Activated CD4-positive, alpha-beta memory T cell treated with anti-CD3 and anti-CD28 coated beads for 36 hours (primary cell): ENCODE measurements around the gene ILRUN. TPM values are rescaled to one million over a fixed set of nuclear protein-coding genes. Genes with fewer than 3 reads are reported as not detected.
"Not testable (repeated sequence)": the region's sequence is repeated elsewhere in the genome, so short reads cannot be mapped to it uniquely, and the experiment has no call there.

Experiments used
- CTCF ChIA-PET: fragments of 350-600 bp; sonication (Branson Sonifier 250); formaldehyde crosslinking; loops from one replicate; lab custom pipeline; 2021; ENCODE audit warnings: antibody characterized with exemption, inconsistent platforms; lab: Charles Lee
- POLR2A ChIA-PET: fragments of 350-600 bp; sonication (Branson Sonifier 250); formaldehyde crosslinking; loops from one replicate; lab custom pipeline; 2021; ENCODE audit warnings: antibody characterized with exemption; lab: Charles Lee
- DNase-seq: peaks from one replicate; pipeline ENCODE4 v3.0.0-alpha.2; 2020
- H3K27ac Mint-ChIP-seq: one replicate; pipeline ENCODE4 v1.8.0; 2021; ENCODE audit warnings: mixed read lengths
- H3K27me3 Mint-ChIP-seq: one replicate; pipeline ENCODE4 v1.8.0; 2021; ENCODE audit warnings: mixed read lengths
- H3K36me3 Mint-ChIP-seq: one replicate; pipeline ENCODE4 v1.8.0; 2021; ENCODE audit warnings: mixed read lengths
- H3K4me1 Mint-ChIP-seq: one replicate; pipeline ENCODE4 v1.8.0; 2021; ENCODE audit warnings: low read depth, mixed read lengths
- H3K4me3 Mint-ChIP-seq: one replicate; pipeline ENCODE4 v1.8.0; 2021; ENCODE audit warnings: mild to moderate bottlenecking, mixed read lengths
- H3K9me3 Mint-ChIP-seq: one replicate; pipeline ENCODE4 v1.8.0; 2021; ENCODE audit warnings: mixed read lengths
- intact Hi-C: fragments of 100-400 bp; cut with micrococcal nuclease; formaldehyde crosslinking; loops from one replicate; pipeline ENCODE4 v1.15.1; 2023
- total RNA-seq, 2 experiments: library from RNA; stranded (reverse); gene quantifications; one replicate each; pipeline ENCODE4 v1.2.3, GENCODE V29; 2021

ILRUN gene
- total RNA-seq, 2 experiments from 2014 or later = 62.3 to 65.2 TPM

DNA sequence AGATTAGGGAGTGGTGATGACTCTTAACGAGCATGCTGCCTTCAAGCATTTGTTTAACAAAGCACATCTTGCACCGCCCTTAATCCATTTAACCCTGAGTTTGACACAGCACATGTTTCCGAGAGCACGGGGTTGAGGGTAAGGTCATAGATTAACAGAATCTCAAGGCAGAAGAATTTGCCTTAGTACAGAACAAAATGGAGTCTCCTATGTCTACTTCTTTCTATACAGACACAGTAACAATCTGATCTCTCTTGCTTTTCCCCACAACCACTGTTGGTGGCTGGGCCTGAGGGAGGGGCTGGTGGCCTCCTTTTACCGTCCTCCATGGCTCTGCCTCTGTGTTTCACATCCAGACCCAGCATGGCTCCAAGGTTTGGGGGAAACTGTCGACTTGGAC lies 23.6 kb upstream of the ILRUN start:
- intact Hi-C loops, H3K36me3 Mint-ChIP-seq, H3K27me3 Mint-ChIP-seq, POLR2A ChIA-PET, H3K9me3 Mint-ChIP-seq, H3K4me1 Mint-ChIP-seq, H3K4me3 Mint-ChIP-seq, DNase-seq, H3K27ac Mint-ChIP-seq, CTCF ChIA-PET: not testable (repeated sequence)

DNA sequence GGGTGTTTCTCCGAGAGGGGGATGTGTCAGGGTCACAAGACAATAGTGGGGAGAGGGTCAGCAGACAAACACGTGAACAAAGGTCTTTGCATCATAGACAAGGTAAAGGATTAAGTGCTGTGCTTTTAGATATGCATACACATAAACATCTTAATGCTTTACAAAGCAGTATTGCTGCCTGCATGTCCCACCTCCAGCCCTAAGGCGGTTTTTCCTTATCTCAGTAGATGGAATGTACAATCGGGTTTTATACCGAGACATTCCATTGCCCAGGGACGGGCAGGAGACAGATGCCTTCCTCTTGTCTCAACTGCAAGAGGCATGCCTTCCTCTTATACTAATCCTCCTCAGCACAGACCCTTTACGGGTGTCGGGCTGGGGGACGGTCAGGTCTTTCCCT lies 23.1 kb upstream of the ILRUN start:
- H3K36me3 Mint-ChIP-seq, CTCF ChIA-PET, intact Hi-C loops, DNase-seq, H3K27ac Mint-ChIP-seq, POLR2A ChIA-PET, H3K27me3 Mint-ChIP-seq, H3K9me3 Mint-ChIP-seq, H3K4me1 Mint-ChIP-seq, H3K4me3 Mint-ChIP-seq: not testable (repeated sequence)

GRCh38 chr6:34718976-34719375 lies 22.4 kb upstream of the ILRUN start:
- H3K9me3 Mint-ChIP-seq = no peaks in the 10 kb centered on the region
- H3K27ac Mint-ChIP-seq = no peak overlapping the region
- no peak overlapping the region for H3K4me3 Mint-ChIP-seq
- DNase-seq = no peak
- no peaks in the 10 kb centered on the region for H3K4me1 Mint-ChIP-seq
- no peaks in the 10 kb centered on the region for H3K27me3 Mint-ChIP-seq
- ChIA-PET CTCF (no interaction called here), POLR2A (no interaction called here)
- H3K36me3 Mint-ChIP-seq = no peaks in the 10 kb centered on the region
- intact Hi-C loops = no loop called here

- no peak for DNase-seq
- H3K27ac Mint-ChIP-seq = no peak overlapping the region
- H3K36me3 Mint-ChIP-seq = no peaks in the 10 kb centered on the region
- no peaks in the 10 kb centered on the region for H3K27me3 Mint-ChIP-seq
- no peaks in the 10 kb centered on the region for H3K9me3 Mint-ChIP-seq
- intact Hi-C loops = no loop called here
- H3K4me1 Mint-ChIP-seq = no peaks in the 10 kb centered on the region
- no peak overlapping the region for H3K4me3 Mint-ChIP-seq
- CTCF ChIA-PET = interaction anchor here (0.6 kb wide), 1 partner anchor 270 kb away, joined by 6 read pairs; no protein-coding TSS in a partner anchor
- POLR2A ChIA-PET = interaction anchor here (0.6 kb wide), 1 partner anchor 469 kb away, joined by 4 read pairs; the partner anchor contains the start of gene SMIM29
Measured at GRCh38 chr6:34717466-34717865, 20.9 kb upstream of the ILRUN start.

- no peaks in the 10 kb centered on the region for H3K9me3 Mint-ChIP-seq
- H3K4me3 Mint-ChIP-seq = no peak overlapping the region
- no peaks in the 10 kb centered on the region for H3K4me1 Mint-ChIP-seq
- DNase-seq = no peak
- H3K27ac Mint-ChIP-seq = no peak overlapping the region
- CTCF ChIA-PET = interaction anchor here (1.0 kb wide), 1 partner anchor 19 kb away, joined by 3 read pairs; no protein-coding TSS in a partner anchor
- intact Hi-C loops = no loop called here
- H3K27me3 Mint-ChIP-seq = no peaks in the 10 kb centered on the region
- no peaks in the 10 kb centered on the region for H3K36me3 Mint-ChIP-seq
- POLR2A ChIA-PET = interaction anchor here (0.7 kb wide), 1 partner anchor 435 kb away, joined by 4 read pairs; no protein-coding TSS in a partner anchor
Measured at GRCh38 chr6:34714663-34715062, 18.1 kb upstream of the ILRUN start.

- H3K27ac Mint-ChIP-seq, H3K27me3 Mint-ChIP-seq, POLR2A ChIA-PET, CTCF ChIA-PET, H3K4me3 Mint-ChIP-seq, DNase-seq, H3K4me1 Mint-ChIP-seq, H3K9me3 Mint-ChIP-seq, intact Hi-C loops, H3K36me3 Mint-ChIP-seq: not testable (repeated sequence)
Measured at GRCh38 chr6:34712881-34713280, 16.3 kb upstream of the ILRUN start.

DNA sequence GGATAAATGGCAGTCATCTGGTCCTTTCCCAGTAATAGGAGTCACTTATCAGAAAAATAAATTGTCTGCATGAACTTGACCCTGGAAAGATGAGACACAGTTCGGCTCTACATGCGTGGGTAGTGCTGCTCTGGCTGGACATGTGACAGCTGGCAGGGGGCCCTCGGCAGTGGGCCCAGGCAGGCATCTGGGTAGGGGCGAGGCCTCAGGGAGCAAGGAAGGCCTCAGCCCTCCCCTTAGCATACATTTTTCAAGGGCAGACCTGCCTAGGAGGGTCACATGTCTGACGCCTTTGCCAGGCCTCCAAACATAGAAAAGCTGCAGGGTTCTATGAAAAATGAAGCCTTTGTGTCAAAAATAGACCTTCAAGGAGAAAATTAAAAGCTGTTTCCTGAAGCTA lies 12.8 kb upstream of the ILRUN start:
- ChIA-PET POLR2A (no interaction called here), CTCF (no interaction called here)
- Mint-ChIP-seq H3K27me3 (no peaks in the 10 kb centered on the region), H3K4me1 (no peaks in the 10 kb centered on the region), H3K36me3 (no peaks in the 10 kb centered on the region), H3K27ac (no peak overlapping the region), H3K9me3 (no peaks in the 10 kb centered on the region), H3K4me3 (no peak overlapping the region)
- no peak for DNase-seq
- intact Hi-C loops = no loop called here

DNA sequence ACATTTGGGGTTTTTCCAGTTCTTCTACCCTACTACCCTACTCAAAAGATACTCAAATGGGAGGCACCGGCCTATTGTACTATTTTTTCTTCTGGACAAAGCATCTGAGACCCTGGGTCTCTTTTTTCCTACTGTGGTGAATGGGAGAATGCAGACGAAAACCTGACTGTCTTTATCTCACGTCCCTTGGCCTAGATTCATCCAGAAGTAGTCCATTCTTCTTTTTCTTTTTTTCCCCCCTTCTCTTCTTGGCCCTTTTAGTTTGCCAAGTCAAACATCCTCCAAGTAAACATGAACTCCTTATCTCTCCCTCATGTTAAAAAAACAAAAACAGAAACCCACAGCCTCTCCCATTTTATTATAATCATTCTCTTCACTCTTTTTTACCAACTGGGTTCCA lies 8.7 kb upstream of the ILRUN start:
- Mint-ChIP-seq H3K9me3 (no peaks in the 10 kb centered on the region), H3K27ac (no peak overlapping the region), H3K4me1 (no peaks in the 10 kb centered on the region), H3K4me3 (no peak overlapping the region), H3K27me3 (no peaks in the 10 kb centered on the region), H3K36me3 (no peaks in the 10 kb centered on the region)
- no peak for DNase-seq
- ChIA-PET POLR2A (no interaction called here), CTCF (no interaction called here)
- intact Hi-C loops = no loop called here

DNA sequence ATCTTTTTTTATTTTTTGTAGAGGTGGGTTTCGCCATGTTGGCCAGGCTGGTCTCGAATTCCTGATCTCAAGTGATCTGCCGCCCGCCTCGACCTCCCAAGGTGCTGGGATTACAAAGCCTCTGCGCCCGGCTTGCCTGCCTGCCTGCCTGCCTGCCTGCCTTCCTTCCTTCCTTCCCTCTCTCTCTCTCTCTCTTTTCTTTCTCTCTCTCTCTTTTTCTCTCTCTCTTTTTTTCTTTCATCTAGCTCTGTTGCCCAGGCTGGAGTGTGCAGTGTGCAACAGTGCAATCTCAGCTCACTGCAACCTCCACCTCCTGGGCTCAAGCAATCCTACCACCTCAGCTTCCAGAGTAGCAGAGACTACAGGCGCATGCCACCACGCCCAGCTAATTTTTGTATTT lies 4.6 kb upstream of the ILRUN start:
- Mint-ChIP-seq H3K4me3 (no peak overlapping the region), H3K27me3 (no peaks in the 10 kb centered on the region), H3K4me1 (peaks cover 13% of the 10 kb centered on the region), H3K36me3 (no peaks in the 10 kb centered on the region), H3K27ac (no peak overlapping the region), H3K9me3 (no peaks in the 10 kb centered on the region)
- no peak for DNase-seq
- ChIA-PET CTCF (no interaction called here), POLR2A (no interaction called here)
- intact Hi-C loops = no loop called here

DNA sequence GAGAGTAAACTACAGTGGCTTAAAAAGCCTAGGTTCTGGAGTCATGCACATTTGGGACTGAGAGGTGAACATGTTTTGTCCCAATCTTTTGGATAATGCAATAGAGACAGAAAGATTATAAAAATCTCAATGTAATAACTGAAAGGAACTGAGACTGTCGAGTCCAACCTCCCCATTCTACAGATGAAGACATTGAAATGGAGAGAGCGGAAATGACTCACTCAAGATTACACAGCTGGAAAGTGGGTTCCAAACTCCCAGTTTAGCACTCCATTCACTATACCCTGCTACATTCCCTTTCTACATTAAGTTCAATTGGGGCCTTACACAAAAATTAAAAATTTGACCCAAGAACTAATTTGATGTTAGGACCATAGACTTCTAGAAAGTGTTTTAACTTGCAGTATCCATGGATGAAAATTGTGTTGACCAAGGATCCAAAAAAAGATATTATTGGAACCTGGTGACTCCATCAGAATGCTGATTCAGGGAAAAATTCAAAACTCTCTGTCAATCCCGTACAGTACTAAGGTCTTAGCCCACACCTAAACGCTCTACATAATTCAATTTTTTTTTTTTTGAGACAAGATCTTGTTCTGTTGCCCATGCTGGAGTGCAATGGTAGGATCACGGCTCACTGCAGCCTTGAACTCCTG lies 1.5 kb upstream of the ILRUN start:
- ChIA-PET CTCF (no interaction called here), POLR2A (interaction anchor here (2.8 kb wide), 1 partner anchor 41 kb away, joined by 28 read pairs; no protein-coding TSS in a partner anchor)
- Mint-ChIP-seq H3K36me3 (peaks cover 2% of the 10 kb centered on the region), H3K4me3 (peak overlapping the region; percentile 87), H3K27ac (no peak overlapping the region), H3K27me3 (no peaks in the 10 kb centered on the region), H3K9me3 (no peaks in the 10 kb centered on the region), H3K4me1 (peaks cover 39% of the 10 kb centered on the region)
- intact Hi-C loops = loop anchor here (1.0 to 5.0 kb wide), 2 partner anchors 41 to 59 kb away; partner anchors contain the start of gene SNRPC
- no peak for DNase-seq

- no peaks in the 10 kb centered on the region for H3K27me3 Mint-ChIP-seq
- ChIA-PET POLR2A (interaction anchor here (2.4 to 2.8 kb wide), 2 partner anchors 24 to 41 kb away, joined by 21 to 28 read pairs; no protein-coding TSS in a partner anchor), CTCF (interaction anchor here (2.1 kb wide), 1 partner anchor 59 kb away, joined by 7 read pairs; the partner anchor contains the start of gene SNRPC)
- H3K4me3 Mint-ChIP-seq = peak overlapping the region; percentile 87
- H3K27ac Mint-ChIP-seq = peak overlapping the region; percentile 90
- no peak for DNase-seq
- intact Hi-C loops = loop anchor here (1.0 to 5.0 kb wide), 2 partner anchors 40 to 60 kb away; partner anchors contain the start of gene SNRPC
- H3K4me1 Mint-ChIP-seq = peaks cover 42% of the 10 kb centered on the region
- H3K36me3 Mint-ChIP-seq = peaks cover 2% of the 10 kb centered on the region
- no peaks in the 10 kb centered on the region for H3K9me3 Mint-ChIP-seq
Measured at GRCh38 chr6:34697544-34697836, 923 bp upstream of the ILRUN start.

GRCh38 chr6:34696189-34696738 lies 303 bp downstream of the ILRUN start:
- ChIA-PET POLR2A (interaction anchor here (1.4 to 2.8 kb wide), 3 partner anchors 23 to 61 kb away, joined by 5 to 28 read pairs (median 21); partner anchors contain the start of gene SNRPC), CTCF (interaction anchor here (0.9 to 2.1 kb wide), 5 partner anchors 20 to 169 kb away, joined by 3 to 8 read pairs (median 4); partner anchors contain the start of gene SNRPC)
- DNase-seq = no peak
- no peaks in the 10 kb centered on the region for H3K27me3 Mint-ChIP-seq
- intact Hi-C loops = loop anchor here (1.0 to 5.0 kb wide), 2 partner anchors 23 to 39 kb away; no protein-coding TSS in a partner anchor
- H3K4me1 Mint-ChIP-seq = peaks cover 49% of the 10 kb centered on the region
- H3K27ac Mint-ChIP-seq = peak overlapping the region; percentile 38
- H3K4me3 Mint-ChIP-seq = peak overlapping the region; percentile 87
- peaks cover 2% of the 10 kb centered on the region for H3K36me3 Mint-ChIP-seq
- H3K9me3 Mint-ChIP-seq = no peaks in the 10 kb centered on the region
